ENCODE data around the gene MYORG.
"Not testable (repeated sequence)": the region's sequence is repeated elsewhere in the genome, so short reads cannot be mapped to it uniquely, and the experiment has no call there.

Gene MYORG

DNA sequence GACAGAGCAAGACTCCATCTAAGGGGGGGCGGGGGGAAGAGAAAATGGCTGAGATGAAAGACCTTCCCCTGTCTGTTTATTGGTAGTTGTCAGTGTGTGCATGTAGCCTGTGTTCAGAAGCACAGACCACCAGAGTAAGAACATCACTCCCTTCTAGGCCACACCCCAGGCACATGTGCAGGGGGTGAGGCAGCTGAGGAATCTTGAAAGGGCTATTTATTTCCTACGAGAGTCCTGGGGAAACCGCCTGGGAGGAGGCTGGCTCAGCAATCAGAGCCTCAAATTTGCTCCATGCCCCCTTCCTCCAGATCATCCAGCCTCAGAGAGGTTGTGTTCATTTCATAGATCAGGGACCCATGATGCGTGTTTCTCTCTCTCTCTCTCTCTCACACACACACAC, 7.1 kb downstream of the MYORG start:
- DNase-seq (ENCODE audit: low read depth in 1 of 2, low spot score in 1 of 2) = no peak

DNA sequence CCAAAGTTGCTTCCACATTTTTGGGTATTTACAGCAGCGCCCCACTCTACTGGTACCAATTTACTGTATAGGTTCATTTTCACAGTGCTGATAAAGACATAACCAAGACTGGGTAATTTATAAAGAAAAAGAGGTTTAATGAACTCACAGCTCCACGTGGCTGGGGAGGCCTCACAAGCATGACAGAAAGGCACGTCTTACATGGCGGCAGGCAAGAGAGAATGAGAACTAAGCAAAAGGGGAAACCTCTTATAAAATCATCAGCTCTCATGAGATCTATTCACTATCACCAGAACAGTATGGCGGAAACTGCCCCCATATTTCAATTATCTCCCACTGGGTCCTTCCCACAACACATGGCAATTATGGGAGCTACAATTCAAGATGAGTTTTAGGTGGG, 7.9 kb downstream of the MYORG start:
- DNase-seq (ENCODE audit: low read depth in 1 of 2, low spot score in 1 of 2) = not testable (repeated sequence)

DNA sequence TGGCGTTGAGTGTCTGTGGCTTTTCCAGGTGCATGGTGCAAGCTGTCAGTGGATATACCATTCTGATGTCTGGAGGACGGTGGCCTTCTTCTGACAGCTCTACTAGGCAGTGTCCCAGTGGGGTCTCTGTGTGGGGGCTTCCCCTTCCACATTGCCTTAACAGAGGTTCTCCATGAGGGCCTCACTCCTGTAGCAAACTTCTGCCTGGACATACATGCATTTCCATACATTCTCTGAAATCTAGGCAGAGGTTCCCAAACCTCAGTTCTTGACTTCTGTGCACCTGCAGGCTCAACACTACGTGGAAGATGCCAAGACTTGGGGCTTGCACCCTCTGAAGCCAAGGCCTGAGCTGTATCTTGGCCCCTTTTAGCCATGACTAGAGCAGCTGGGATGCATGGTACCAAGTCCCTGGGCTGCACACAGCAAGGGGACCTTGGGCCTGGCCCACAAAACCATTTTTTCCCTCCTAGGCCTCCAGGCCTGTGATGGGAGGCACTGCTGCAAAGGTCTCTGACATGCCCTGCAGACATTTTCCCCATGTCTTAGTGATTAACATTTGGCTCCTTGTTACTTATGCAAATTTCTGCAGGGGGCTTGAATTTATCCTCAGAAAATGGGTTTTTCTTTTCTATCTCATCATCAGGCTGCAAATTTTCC, 8.8 kb downstream of the MYORG start:
- not testable (repeated sequence) for DNase-seq (ENCODE audit: low read depth in 1 of 2, low spot score in 1 of 2)

DNA sequence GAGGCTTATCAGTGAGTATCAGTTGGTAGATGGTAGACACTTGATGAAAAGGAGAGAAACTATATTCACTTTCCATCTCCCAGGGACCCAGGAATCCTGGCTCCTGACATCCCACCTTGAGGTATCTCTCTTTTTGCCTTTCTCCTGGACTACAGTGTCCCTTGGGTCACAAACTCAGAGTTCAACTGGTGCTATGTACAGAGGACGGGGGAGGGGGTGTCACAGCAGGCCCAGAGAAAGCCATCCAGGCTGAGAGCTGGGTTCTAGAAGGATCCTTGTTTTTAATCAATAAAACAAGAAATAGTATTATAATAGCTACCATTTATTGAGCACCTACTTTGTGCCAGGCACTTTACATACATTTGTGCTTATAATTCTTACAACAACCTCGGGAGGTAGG, 10.3 kb downstream of the MYORG start:
- DNase-seq (ENCODE audit: low read depth in 1 of 2, low spot score in 1 of 2) = no peak

DNA sequence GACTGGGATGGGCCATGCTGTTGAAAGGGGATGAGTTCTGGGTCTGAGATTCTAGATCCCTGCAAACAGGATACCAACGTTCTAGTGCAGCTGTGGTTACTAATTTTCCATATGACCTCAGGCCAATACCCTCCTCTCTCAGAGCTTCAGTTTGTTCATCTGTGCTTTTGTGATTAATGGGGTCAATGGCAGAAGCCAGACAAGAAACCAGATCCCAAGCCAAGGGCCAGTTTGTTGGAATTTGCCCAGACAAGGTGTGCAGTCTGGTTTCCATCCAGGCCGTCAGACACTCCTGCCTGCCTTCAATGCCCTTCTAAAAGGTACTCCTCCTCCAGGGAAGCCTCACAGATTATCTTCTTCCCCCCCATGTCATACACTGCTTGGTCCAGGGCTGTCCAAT, 11.4 kb downstream of the MYORG start:
- DNase-seq (ENCODE audit: low read depth in 1 of 2, low spot score in 1 of 2) = no peak

DNA sequence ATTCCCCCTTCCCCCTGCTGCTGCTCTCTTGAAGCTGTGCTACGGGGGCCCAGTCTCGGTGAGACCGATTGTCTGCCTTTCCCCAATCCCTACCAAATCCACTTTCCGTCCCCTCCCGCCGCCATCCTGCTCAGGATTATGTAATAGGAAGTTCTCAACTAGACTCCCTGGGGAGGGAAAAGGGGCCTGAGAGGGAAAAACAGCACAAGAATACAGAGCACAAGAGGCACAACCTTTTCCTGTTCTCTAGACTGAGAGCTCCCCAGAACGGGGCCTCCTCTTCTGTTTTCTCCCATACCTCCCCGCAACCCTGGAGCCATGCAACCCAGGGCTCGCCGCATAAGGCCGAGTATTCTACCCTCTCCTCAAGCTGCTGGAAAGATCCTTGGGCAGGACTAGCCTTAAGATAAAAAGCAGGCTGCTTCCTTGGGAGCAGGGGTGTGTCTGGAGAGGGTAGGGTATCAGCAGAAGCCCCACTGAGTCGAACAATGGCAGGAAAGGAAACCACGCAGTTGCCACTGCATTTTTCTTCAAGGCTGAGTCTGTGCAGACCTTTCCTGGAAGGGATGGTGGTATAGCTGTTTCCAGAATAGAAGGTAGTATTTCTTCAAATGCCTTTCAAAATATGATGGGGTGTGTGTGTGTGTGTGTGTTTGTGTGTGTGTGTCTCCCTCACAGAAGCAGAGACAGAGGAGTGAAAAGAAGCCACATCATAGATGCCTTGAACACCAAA, 12.9 kb downstream of the MYORG start:
- DNase-seq (ENCODE audit: low read depth in 1 of 2, low spot score in 1 of 2) = no peak

DNA sequence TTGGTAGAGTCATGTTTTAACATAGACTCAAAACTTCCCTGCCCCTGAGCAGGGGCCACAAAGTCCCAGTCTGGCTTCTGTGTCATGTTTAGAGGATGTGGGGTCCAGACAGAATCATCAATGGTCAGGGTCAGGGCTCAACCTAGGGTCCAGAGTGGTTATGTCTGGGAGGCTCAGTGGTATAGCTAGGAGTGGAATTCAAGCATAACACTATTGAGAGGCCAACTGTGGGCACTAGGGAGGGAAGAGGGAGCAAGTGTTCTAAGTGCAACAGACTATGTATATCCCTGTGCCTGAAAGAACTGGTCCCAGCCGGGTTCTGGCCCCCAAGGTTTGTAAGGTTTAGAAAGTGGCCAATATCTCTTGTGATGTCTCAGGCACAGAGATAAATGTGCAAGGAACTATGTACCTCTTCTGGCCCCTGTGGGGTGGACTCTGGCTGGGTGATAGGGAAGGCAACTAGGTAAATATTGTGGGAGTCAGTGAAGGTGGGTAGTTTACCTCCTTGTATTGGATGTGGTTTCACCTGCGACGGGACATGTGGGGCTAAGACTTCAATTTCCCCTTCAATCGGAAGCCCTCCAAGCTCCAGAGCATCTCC, 14.0 kb downstream of the MYORG start:
- DNase-seq (ENCODE audit: low read depth in 1 of 2, low spot score in 1 of 2) = no peak

DNA sequence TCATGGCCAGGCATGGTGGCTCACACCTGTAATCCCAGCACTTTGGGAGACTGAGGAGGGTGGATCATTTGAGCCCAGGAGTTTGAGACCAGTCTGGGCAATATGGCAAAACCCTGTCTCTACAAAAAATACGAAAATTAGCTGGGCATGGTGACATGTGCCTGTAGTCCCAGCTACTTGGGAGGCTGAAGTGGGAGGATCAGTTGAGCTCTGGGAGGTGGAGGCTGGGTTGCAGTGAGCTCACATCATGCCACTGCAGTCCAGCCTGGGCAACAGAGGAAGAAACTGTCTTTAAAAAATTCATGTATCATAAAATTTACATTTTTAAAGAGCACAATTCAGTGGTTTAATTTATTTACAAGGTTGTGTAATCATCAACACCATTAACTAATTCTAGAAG, 23.7 kb downstream of the MYORG start:
- not testable (repeated sequence) for DNase-seq (ENCODE audit: low read depth in 1 of 2, low spot score in 1 of 2)

DNA sequence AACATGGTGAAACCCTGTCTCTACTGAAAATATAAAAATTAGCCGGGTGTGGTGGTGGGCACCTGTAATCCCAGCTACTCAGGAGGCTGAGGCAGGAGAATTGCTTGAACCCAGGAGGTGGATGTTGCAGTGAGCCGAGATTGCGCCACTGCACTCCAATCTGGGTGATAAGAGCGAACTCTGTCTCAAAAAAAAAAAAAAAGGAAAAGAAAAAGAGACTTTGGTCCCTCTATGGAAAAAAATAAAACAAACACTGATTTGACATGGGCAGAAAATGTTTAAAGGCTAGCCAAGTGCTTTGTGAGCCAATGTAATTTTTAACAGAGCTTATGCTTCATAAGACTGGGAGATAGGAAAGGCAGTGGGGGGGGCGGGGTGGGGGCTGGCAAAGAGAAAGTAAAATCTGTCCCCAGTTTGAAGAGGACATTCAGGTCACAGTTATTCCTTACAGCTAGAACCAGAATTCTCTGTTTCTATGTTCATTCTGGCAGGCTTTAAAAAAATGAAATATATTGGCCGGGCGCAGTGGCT, 24.5 kb downstream of the MYORG start:
- not testable (repeated sequence) for DNase-seq (ENCODE audit: low read depth in 1 of 2, low spot score in 1 of 2)

DNA sequence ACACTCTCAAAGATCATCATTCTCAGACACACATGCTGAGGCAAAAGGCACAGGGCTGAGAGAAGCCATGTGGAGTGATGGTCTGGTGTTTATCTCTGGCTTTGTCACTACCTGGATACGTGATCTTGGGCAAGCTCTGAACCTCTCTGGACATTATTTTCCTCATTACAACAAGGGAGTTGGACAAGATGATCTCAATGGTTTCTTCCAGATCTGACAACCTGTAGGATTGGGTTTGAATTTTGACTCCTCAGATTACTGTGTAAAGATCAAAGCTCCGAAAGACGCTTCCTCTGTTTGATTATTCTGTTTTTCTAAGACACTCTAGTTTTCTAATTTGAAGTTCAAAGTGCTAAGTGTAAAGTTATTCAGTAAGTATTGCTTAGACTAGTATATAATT, 27.4 kb downstream of the MYORG start:
- DNase-seq (ENCODE audit: low read depth in 1 of 2, low spot score in 1 of 2) = no peak

DNA sequence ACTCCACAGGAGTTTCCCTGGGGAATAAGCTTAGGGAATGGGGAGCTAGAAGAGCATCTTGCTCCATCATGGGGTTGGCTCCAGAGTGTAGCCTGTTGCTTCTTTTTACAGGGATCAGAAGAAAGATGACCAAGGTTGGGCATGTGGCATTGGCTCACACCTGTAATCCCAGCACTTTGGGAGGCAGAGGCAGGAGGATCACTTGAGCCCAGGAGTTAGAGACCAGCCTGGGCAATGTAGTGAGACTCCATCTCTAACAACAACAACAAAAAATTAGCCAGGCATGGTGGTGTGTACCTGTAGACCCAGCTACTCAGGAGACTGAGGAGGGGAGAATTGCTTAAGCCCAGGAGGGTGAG, 28.9 kb downstream of the MYORG start:
- DNase-seq (ENCODE audit: low read depth in 1 of 2, low spot score in 1 of 2) = no peak

DNA sequence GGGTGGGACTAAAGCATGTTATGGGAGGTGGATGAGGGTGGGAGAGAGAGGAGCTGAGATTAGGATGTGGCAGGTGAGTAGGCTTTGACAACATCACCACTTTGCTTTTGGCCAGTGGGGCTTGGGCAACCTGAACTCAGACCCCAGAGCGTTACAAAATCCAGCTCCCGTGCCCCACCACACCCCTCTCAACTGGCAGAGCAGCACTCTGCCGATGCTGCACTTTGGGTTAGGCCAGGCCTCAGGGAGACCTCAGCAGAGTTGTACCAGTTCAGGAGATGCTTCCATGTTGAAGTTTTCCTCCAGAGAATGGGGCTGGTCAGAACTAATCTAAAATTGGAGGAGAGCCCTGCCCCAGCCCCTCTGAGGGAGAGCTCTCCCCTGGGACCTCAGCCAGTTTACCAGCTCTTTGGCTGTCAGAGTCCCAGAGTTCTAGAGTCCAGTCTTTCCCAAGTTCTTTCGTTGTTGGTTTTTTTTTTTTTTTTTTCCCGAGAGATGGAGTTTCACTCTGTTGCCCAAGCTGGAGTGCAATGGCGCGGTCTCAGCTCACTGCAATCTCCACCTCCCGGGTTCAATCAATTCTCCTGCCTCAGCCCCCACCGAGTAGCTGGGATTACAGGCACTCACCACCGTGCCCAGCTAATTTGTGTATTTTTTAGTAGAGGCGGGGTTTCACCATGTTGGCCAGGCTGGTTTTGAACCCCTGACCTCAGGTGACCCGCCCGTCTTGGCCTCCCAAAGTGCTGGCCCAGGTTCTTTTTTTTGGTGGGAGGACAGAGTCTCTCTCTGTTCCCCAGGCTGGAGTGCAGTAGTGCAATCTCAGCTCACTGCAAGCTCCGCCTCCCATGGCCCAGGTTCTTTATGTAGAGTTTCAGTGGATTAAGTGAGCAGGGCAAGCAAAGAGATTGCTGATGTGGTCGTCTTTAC, 29.6 kb downstream of the MYORG start:
- DNase-seq (ENCODE audit: low read depth in 1 of 2, low spot score in 1 of 2) = no peak

DNA sequence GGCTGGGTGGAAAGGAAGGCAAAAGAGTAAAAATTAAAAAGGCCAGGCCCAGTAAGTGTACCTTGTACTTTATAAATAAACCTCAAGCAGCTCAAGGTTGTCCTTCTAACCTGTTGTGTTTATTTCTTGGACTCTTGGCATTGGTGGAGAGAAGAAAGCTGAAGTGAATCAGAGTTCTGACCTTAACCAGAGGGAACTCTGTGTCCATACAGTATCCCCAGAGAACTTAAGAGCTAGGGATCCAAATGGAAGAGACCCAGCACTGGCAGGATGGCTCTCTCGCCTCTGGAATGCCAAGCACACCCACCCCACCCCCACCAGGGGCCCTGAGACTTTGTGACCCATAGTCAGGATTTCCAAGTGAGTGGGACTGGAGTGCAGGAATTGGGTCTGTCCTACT, 33.1 kb downstream of the MYORG start:
- no peak for DNase-seq (ENCODE audit: low read depth in 1 of 2, low spot score in 1 of 2)

DNA sequence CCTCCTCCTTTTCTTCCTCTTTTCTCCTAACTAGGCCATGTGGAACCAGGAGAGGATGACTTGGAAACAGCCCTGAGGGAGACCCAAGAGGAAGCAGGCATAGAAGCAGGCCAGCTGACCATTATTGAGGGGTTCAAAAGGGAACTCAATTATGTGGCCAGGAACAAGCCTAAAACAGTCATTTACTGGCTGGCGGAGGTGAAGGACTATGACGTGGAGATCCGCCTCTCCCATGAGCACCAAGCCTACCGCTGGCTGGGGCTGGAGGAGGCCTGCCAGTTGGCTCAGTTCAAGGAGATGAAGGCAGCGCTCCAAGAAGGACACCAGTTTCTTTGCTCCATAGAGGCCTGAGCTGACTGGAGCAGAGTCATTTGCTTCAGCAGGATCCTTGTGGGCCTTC, 33.6 kb downstream of the MYORG start:
- no peak for DNase-seq (ENCODE audit: low read depth in 1 of 2, low spot score in 1 of 2)

DNA sequence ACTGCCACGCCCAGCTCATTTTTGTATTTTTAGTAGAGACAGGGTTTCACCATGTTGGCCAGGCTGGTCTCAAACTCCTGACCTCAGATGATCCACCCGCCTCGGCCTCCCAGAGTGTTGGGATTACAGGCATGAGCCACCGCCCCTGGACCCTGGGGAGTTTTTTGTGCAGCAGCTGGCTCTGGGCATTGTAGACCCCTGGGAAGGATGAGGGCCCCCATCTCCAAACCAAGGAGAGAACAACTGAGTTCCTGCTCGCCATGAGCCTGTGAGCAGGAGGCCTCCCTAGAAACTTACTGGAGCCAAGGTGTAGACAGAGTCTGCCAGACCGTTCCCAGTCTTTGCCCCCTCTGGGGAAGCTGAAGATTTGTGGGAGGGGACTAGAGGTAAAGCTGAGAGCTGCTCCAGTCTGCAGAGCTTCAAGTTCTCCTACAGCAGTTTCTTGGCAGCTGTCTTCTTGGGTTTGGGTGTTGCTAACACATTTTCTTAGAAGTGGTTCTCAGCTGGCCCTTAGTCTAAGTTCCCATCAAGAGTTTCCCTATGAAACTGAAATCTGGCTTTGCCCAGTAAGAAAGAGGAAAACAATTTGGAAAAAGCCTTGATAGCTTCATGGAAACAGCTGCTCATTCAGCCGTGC, 34.9 kb downstream of the MYORG start:
- DNase-seq (ENCODE audit: low read depth in 1 of 2, low spot score in 1 of 2) = no peak

DNA sequence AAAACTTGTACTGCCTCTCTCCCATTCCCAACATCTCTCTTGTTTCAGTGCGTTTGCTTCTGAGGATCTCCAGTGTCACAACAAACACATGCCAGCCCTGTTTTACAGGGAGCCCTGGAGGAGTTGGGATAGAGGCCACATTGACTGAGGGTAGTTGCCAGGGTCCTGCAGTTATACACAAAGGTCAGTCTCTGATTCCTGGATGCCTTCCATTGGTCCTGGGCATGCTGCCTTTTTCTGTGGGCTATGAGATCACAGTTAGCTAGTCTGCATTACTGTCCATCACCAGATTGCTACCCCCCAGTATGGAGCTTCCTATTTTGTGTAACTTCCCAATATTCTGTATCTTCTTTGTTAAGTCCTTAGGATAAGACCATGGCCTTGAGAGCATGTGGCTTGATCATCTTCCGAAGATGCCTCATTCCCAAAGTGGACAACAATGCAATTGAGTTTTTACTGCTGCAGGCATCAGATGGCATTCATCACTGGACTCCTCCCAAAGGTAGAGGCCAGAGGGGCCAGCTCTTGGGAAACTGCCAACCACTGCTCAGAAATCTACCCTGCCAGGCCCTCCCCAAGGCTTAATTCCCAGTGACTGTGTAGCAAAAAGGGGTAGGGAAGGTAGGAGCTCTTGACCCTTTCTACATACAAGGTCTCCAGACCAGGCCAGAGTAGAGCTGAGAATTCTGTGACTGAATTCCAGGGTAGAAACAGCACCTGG, 37.9 kb downstream of the MYORG start:
- DNase-seq (ENCODE audit: low read depth in 1 of 2, low spot score in 1 of 2) = no peak

DNA sequence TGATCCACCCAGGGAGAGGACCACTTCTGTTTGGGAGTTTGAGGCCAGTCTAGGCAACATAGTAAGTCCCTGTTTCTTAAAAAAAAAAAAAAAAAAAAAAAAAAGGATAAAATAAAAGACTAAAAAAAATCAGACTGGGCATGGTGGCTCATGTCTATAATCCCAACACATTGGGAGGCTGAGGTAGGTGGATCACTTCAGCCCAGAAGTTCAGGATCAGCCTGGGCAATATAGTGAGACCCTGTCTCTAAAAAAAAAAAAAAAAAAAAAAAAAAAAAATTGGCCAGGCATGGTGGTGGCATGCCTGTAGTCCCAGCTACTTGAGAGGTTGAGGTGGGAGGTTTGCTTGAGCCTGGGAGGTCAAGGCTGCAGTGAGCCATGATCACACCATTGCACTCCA, 38.6 kb downstream of the MYORG start:
- not testable (repeated sequence) for DNase-seq (ENCODE audit: low read depth in 1 of 2, low spot score in 1 of 2)

DNA sequence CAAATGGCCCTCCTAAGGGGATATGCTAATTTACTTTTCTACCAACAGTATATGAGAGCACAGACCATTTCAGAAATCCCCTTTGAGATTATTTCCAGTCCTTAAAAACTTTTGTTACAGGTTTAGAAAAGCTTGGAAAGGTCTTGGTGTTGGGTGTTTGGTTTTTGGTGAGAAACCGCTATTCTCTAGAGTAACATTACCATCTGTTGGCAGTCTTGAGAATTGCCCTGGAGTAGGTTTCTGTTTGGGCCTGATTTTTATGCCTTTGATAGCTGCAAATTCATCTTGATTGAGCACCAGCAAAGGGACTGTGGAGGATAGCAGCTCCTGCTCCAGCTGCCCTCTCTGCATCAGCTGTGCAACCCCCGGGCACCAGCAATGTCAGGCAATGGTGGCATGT, 39.3 kb downstream of the MYORG start:
- no peak for DNase-seq (ENCODE audit: low read depth in 1 of 2, low spot score in 1 of 2)

DNA sequence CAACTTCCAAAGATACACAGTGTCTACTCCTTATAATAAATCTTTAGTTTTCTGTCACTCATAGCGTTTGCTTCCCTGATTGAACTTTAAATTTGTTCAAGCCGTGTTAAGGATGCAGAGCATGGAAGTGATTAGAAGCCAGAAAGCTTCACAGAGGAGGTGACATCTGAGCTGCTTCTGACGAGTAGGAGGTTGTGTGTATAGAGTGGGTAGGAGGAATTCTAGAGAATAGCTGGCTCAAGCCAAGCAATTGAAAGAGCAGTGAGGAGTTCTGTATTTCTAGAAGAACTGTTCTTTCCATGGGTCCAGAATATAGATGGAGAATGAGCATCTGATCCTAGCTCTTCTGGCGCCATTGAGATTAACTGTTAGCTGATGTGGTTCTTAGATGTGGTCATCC, 41.3 kb downstream of the MYORG start:
- DNase-seq (ENCODE audit: low read depth in 1 of 2, low spot score in 1 of 2) = no peak

DNA sequence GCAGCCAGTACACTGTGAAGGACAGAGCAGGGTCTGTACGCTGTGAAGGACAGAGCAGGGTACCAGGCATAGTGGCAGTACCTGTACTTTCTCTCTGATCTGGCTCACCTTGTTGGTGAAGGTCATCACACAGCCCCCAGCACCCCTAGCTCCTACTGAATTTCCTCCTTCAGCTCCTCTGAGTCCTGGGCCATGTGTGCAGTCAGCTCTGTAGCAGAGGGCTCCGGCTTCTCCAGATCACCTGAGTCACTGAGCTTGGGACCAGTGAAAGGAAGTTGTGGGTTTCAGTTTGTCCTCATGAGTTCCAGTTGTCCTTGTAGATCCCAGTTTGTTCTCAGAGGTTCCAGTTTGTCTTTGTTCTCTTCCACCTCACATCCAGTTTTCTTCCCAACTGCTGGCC, 41.8 kb downstream of the MYORG start:
- DNase-seq (ENCODE audit: low read depth in 1 of 2, low spot score in 1 of 2) = no peak
